Fibroblast of skin of scalp (primary cell): Measurements from ENCODE around the gene BACH2.
"Not testable (repeated sequence)": the region's sequence is repeated elsewhere in the genome, so short reads cannot be mapped to it uniquely, and the experiment has no call there.

Experiments used
- DNase-seq: peaks from one replicate; pipeline ENCODE4 v3.0.0-alpha.2; 2013

The BACH2 gene

DNA sequence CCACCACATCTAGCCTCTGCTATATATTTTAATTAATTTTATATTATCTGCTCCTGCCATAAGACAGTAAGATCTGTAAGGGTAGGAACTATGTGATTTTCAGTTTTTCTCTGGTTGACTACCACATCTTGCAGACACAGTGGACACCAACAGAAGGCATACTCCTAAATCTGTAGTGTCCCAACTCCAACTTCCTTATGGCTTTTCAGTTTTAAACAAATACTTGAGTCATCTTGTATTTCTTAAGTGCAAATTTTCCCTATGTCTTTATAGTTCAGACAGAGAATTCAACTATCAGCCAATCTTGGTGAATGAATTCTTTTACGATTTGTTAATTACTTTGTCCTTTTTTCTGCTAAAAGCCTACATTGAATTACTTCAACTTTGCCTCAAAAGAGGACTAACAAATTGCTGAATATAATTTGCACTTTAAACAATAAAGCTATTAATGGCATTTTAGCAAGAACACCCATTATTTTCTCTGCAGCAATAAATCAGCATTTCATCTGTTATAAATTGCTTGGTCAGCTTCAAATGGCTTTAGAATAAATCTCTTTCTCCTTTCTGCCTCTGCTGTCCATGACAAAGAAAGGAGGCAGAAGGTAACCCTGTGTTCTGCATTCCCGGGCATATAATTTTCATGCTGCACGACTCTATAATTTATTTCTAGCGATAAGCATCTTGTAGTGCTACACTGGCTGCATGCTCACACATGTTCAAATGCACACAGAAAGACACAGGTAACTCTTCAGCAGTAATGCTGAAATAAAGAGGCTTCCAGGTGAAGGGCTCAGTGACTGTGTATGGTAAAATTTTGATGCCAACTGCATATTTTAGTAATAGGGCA is 144.8 kb downstream of the BACH2 start:
- DNase-seq: no peak

- no peak for DNase-seq
Measured at GRCh38 chr6:90149280-90149679, 147.4 kb downstream of the BACH2 start.

GRCh38 chr6:90148867-90149266 is 147.8 kb downstream of the BACH2 start:
- DNase-seq: no peak

DNA sequence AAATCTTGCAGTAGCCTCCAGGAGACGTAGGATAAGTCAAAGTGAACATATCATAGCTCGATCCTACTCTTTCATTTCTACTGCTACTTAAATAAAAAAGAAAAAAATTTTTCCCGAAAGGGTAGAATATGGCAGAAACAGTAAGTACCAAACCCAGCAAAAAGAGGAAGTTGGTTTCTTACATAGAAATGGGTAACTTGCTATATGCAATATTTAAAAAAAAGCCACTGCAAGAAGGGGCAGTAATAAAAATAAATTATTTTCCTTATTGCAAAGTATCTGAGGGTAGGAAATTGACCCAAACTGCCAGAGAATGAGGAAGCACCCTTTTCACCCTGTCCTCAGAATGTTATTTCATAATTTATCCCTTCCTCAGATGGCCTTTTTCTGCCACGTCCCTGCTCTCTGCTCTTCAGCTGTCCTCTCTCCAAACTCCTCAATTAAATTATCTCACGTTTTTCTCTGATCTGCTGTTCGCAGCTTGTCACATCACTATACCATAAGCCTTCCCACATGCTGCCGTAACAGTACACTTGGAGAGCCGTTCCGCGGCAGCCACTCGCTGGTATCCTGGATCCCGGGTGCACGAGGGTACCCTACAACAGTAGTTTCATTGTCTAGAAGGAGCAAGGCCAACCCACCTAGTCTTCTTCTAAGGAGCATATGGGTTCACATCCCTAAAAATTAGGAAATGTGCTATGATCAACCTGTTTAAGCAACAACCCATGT is 149.6 kb downstream of the BACH2 start:
- no peak for DNase-seq

DNA sequence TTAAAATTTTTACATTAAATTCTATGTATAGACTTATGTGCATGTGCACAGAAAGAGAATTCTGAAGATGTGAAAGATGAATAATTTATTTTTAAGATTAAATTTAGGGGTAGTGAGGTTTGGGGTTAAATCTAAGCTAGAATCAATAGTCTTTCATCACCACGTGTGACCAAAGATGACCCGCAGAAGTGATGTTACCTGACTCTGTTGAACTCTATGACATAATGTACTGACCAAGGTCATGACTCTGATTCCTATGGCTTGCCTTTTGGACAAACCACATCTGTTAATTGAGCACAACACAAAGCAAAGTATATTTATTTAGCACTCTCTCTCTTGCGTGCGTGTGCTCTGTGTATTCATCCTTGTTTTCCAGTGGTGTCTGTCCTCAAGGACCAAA is 150.6 kb downstream of the BACH2 start:
- DNase-seq: no peak

- DNase-seq: no peak
Measured at GRCh38 chr6:90144928-90145555, 151.6 kb downstream of the BACH2 start.

DNA sequence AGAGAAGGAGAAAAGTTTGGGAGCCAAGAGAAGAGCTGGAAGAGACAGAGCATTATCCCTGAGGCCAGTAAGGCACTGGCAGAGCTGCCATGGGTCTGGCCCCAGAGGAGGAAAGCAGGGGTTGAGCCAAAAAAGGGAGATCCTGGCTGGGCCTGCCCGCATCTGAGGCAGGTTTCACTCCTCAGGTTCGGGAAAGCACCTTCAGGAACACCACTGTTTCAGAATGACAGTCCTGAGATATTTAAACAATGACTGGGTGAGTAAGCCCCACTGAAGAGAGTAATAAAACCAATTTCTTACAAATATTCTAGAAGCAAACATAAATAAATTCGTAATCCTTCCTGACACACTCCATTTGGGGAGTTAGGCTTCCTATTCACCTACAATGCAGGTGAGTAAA is 152.2 kb downstream of the BACH2 start:
- no peak for DNase-seq

GRCh38 chr6:90140683-90141082 is 156.0 kb downstream of the BACH2 start:
- no peak for DNase-seq

GRCh38 chr6:90139272-90139817 is 157.3 kb downstream of the BACH2 start:
- no peak for DNase-seq

GRCh38 chr6:90136837-90137568 is 159.6 kb downstream of the BACH2 start:
- peak; percentile 27 for DNase-seq

DNA sequence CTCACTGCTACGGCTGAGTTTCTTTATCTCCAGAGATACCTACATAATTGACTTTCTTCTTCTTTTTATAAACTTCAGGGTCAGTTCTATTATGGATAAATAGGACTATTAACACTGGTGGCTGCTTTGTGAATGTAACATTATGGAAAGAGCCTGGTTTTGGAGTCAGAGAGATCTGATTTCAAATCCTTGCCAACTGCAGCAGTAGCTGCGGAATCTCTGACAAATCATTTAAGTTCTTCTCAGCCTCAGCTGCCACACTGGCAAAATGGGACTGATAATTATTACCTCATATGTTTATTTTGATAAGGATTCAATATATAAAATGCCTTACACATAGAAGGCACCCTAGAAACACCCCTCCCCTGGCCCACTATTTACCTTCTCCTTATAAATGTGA is 160.5 kb downstream of the BACH2 start:
- peak; percentile 22 for DNase-seq

DNA sequence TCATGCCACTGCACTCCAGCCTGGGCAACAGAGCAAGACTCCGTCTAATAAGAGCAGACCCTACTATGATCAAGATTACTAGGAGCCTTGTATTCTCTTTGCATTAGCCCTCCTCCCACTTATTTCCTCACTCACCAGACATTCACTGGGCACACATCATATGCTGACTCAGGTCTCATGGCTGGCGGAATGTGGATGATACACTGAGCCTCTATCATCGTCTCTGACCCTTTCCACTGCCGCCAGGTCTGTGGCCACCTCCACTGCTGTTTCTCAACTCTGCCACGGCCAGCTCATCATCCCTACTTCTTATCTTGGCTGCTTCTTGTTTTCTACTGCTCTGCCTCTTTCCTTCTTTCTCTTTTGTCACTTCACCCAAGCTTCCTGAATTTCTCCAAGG is 161.0 kb downstream of the BACH2 start:
- DNase-seq: peak; percentile 87

GRCh38 chr6:90133664-90134063 is 163.0 kb downstream of the BACH2 start:
- not testable (repeated sequence) for DNase-seq

DNA sequence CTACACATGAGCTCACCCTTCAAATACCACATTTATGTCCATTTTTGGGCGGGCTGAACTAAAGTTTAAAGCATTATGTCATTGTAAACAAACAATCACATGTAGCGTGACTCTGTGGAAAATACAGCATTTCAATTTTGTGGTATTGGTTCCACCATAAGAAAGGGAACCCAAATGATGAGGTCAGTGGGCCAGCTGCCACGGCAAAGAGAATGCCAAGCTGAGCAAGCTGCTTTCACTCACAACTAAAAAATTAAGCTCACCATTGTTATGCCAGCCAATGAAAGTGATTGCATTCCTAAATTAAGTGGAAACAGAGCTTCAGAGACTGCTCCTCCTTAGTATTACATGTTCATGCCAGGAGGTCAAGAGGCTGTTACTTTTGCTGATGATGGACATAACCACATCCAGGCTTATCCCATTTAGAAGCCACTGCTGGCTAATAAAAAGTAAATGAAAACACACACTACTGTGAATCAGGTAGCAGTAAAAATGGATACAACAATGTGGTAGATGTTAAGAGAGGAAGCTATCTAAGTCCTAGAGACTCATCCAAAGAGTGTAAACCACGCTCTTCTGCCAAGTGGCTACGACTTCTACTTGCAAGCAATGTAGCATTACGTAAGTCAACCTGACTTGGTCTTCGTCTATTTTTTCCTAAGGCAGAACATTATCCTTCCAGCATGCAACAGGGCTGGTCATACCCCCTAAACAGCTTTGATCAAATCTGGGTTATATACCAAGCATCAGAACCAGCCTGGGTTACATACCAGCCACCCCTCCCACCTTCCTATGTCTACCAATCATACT is 164.8 kb downstream of the BACH2 start:
- peak; percentile 92 for DNase-seq

GRCh38 chr6:90131125-90131524 is 165.5 kb downstream of the BACH2 start:
- DNase-seq: peak; percentile 19

DNA sequence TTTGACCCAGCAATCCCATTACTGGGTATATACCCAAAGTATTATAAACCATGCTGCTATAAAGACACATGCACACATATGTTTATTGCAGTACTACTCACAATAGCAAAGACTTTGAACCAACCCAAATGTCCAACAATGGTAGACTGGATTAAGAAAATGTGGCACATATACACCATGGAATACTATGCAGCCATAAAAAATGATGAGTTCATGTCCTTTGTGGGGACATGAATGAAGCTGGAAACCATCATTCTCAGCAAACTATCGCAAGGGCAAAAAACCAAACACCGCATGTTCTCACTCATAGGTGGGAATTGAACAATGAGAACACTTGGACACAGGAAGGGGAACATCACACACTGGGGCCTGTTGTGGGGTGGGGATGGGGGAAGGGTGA is 168.0 kb downstream of the BACH2 start:
- DNase-seq: not testable (repeated sequence)

DNA sequence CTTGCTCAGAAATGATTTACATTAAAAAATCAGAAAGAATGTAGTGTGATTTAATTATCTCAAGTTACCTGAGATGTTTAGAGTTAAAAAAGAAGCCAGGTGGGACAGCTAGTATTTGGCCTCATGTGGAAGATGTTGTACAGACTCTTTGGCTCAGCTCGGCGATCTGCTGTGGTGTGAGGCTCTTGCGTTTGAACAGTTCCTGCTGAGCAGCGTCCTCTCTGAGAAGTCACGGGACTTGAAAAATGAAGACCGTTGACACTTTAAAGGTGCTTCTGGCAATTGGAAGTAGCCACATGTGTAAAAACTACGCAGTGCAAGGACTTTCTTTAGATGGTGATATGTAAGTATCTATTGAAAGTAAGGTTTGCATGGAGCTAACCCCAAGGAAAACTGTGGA is 169.0 kb downstream of the BACH2 start:
- DNase-seq: no peak

DNA sequence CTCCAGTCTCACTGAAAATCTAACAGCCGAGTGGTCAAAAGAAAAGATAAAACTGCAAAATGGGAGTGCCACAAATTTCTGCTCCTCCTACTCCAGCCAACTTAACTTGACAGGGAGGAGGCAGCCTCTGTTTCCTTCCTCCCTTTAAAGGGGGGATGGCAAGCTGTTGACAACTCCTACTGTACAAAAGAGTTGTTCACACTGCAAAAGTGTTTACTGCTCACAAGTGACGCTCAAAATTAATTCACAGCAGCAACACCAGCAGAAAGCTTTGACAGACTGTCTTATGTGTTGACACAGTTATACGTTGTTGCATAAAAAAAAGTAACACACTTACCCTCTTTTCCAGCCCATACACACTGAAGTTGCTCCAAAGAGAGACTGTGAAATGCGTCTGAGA is 169.8 kb downstream of the BACH2 start:
- DNase-seq: no peak

DNA sequence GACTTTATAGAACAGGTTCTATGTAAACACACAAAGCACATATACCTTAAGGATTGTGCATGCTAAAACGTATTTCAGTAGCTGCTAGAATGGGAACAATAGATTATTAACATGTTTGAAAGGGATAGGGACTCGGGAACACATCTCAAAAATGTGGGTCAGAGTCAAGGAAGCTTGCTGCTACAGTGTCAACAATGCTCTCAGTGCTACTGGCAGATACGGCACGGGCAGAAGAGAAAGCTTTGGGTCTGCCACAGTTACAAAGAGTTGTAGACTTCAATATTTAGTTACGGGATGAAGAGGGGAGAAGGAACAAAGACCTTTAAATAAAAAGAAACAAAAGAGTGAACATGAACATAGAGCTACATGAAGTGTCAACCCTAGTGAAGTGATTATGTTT is 170.5 kb downstream of the BACH2 start:
- DNase-seq: no peak

DNA sequence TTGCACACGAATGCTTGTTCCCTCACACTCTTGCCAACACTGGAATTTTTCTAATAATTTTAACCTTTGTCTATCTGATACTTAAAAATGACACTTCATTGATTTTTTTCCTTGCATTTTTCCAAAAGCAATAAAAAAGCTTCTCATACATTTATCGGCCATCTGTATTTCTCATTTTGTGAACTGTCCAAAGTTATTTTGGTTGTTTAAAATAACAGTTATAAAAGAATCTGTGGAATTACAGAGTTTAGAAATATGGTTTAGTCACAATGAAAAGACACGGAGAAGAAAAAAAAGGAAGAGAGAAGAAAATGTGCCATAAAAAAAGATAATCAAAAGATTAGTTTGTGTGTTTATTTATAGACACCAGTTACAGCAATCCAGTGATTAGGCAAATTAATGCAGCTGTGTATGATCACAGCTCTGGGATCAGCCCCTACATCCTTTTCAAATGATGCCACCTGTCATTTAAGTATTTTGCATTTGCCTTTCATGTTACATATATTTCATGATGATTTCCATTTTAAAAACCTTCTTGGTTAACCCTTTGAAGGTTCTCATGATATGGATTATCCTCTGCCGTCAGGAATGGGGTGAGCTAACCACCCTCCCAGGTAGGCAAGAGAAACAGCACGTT is 171.7 kb downstream of the BACH2 start:
- no peak for DNase-seq

GRCh38 chr6:90123831-90124230 is 172.8 kb downstream of the BACH2 start:
- no peak for DNase-seq
